ENCODE measurements around the gene BRI3.
A peak's percentile ranks its signal among the peaks of the same experiment; 100 is the strongest.

DNA sequence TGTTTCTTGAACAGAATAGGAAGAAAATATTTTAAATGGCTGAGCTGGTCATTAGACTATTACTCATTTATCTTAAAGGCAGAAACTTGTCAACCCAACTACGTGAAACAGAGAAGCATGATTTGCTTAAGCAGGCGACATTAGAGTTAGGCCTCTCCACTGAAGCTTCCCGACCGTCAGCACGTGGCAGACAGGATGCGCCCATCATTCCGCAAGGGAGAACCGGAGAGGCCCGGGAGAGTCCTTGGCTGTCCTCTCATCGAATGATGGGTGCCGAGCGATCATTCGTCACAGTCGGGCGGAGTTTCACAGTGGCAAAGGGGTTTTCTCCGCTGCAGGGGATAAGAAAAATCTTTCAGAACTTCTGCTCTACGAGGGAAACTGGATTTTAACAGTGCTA, 11.8 kb downstream of the BRI3 start:
- TF ChIP-seq CTCF (IDR thresholded peaks at IDR 0.05 in 8 of 11, conservative IDR thresholded peaks at IDR 0.05 in 3 of 11), result no peak
- no peak for TF ChIP-seq POLR2A (IDR thresholded peaks at IDR 0.05)
- peak in 1 of 3 donors; percentile 20 for TF ChIP-seq POLR2AphosphoS5 (IDR thresholded peaks at IDR 0.05)

All from spleen (tissue), 7 donors.